ENCODE data around the gene SLC49A3.

GRCh38 chr4:729336-730315 is 40.7 kb upstream of the SLC49A3 start:
- no peak for TF ChIP-seq CTCF (optimal IDR thresholded peaks at IDR 0.05 in 1 of 3, IDR thresholded peaks at IDR 0.05 in 1 of 3, conservative IDR thresholded peaks at IDR 0.05 in 1 of 3; ENCODE audit: extremely low read depth in 1 of 3, insufficient read depth in 2 of 3, low read length in 3 of 3)
- TF ChIP-seq EZH2 (IDR thresholded peaks at IDR 0.05; ENCODE audit: low read length), result no peak
